Lung (tissue), 12 donors: ENCODE results near the gene METRNL. TPM values are rescaled to one million over a fixed set of nuclear protein-coding genes. Genes with fewer than 3 reads are reported as not detected.

Source experiments
- ATAC-seq: fragments of 200-7000 bp; cut with Tn5 transposase; one replicate; pipeline ENCODE4 v1.9.1; 2020; ENCODE audit warnings: moderate number of reproducible peaks; ENCODE audit not compliant: insufficient read depth, low FRiP score
- DNase-seq, 3 donors: peaks; one replicate each; pipeline ENCODE4 v3.0.0-alpha.2; 2013 to 2017
- H3K27ac ChIP-seq, 2 donors: one replicate each; pipeline ENCODE4 v1.5.1; 2013; ENCODE audit warnings: mild to moderate bottlenecking in 2 of 2, moderate library complexity in 2 of 2, control low read depth in 1 of 2, inconsistent platforms in 1 of 2, low read depth in 1 of 2, low read length in 1 of 2
- H3K27me3 ChIP-seq, 3 donors: one replicate each; pipeline ENCODE4 v1.5.1; 2013; ENCODE audit warnings: low read length in 2 of 3; ENCODE audit not compliant: control insufficient read depth in 3 of 3, insufficient read depth in 3 of 3
- H3K36me3 ChIP-seq, 4 donors: one replicate each; pipeline ENCODE4 v1.5.1; 2013; ENCODE audit warnings: low read length in 4 of 4, mild to moderate bottlenecking in 1 of 4, moderate library complexity in 1 of 4; ENCODE audit not compliant: control insufficient read depth in 4 of 4, insufficient read depth in 4 of 4
- H3K4me1 ChIP-seq, 5 donors: one replicate each; pipeline ENCODE4 v1.5.1; 2013; ENCODE audit warnings: low read length in 5 of 5, mild to moderate bottlenecking in 2 of 5, moderate library complexity in 1 of 5; ENCODE audit not compliant: control insufficient read depth in 5 of 5, insufficient read depth in 5 of 5
- H3K4me3 ChIP-seq: one replicate; pipeline ENCODE4 v1.5.1; 2013; ENCODE audit warnings: mild to moderate bottlenecking, control low read depth, moderate library complexity
- H3K9ac ChIP-seq, 2 donors: one replicate each; pipeline ENCODE4 v1.5.1; 2013; ENCODE audit warnings: low read length in 2 of 2, control low read depth in 1 of 2; ENCODE audit not compliant: insufficient read depth in 1 of 2
- H3K9me3 ChIP-seq, 4 donors: one replicate each; pipeline ENCODE4 v1.5.1; 2013; ENCODE audit warnings: low read length in 3 of 4, mild to moderate bottlenecking in 1 of 4, moderate library complexity in 1 of 4; ENCODE audit not compliant: control insufficient read depth in 4 of 4, insufficient read depth in 3 of 4
- CTCF ChIP-seq: IDR thresholded peaks from 2 replicates; pipeline ENCODE4 v1.5.1; 2012; ENCODE audit warnings: mild to moderate bottlenecking; ENCODE audit errors: control extremely low read depth, extremely low read depth
- WGBS, 2 donors: extraction: QIAGEN DNeasy Blood & Tissue Kit; methylation state at CpG; one replicate each; pipeline ENCODE4 v1.1.7; 2013; 5-methylcytosine and 5-hydroxymethylcytosine counted together
- polyA plus RNA-seq, 2 donors: library from polyadenylated mRNA; stranded (reverse); fragments of 200-250 nt; gene quantifications; one replicate each; pipeline ENCODE4 v1.2.1, GENCODE V29; 2013
- total RNA-seq, 2 donors: library from RNA; depleted of rRNA in 1 of 2; stranded (reverse); fragments of >200 nt in 1 of 2; gene quantifications; one replicate each; pipeline ENCODE4 v1.2.1, GENCODE V29; 2014 to 2021
- donor health status: control.
- donor health status: control.
- donor health status: Bipolar disorder and iron deficiency.
- donor health status: healthy.
- donor health status: DM: yes; HTN: yes; CAD: no.

Gene METRNL
- total and polyA plus RNA-seq, 4 donors = 48.2 to 181 (median 65.0) TPM

- H3K4me3 ChIP-seq = no peak overlapping the region
- peak in 1 of 3 donors; percentile 8 for DNase-seq
- H3K4me1 ChIP-seq = no peaks in the 10 kb centered on the region
- no peak for TF ChIP-seq CTCF
- no peak for ATAC-seq
- WGBS, 2 donors = 94% methylated on average over 6 to 14 of the region's 14 CpGs
- H3K9me3 ChIP-seq = no peaks in the 10 kb centered on the region
- no peak overlapping the region for H3K9ac ChIP-seq
- no peak overlapping the region for H3K27ac ChIP-seq
- H3K36me3 ChIP-seq = no peaks in the 10 kb centered on the region
- H3K27me3 ChIP-seq = no peaks in the 10 kb centered on the region
Observed at GRCh38 chr17:83135692-83136091, 56.3 kb downstream of the METRNL start.

GRCh38 chr17:83136156-83136555 lies 56.7 kb downstream of the METRNL start:
- no peaks in the 10 kb centered on the region for H3K27me3 ChIP-seq
- H3K36me3 ChIP-seq = no peaks in the 10 kb centered on the region
- H3K9me3 ChIP-seq = no peaks in the 10 kb centered on the region
- no peak overlapping the region for H3K27ac ChIP-seq
- no peak overlapping the region for H3K4me3 ChIP-seq
- ATAC-seq = no peak
- no peak overlapping the region for H3K9ac ChIP-seq
- 86 to 95% methylated on average over 13 of the region's 13 CpGs for WGBS, 2 donors
- no peaks in the 10 kb centered on the region for H3K4me1 ChIP-seq
- peak in 1 of 3 donors; percentile 4 for DNase-seq
- no peak for TF ChIP-seq CTCF

GRCh38 chr17:83136931-83137330 lies 57.5 kb downstream of the METRNL start:
- Histone ChIP-seq H3K36me3 (no peaks in the 10 kb centered on the region), H3K4me3 (no peak overlapping the region), H3K9me3 (no peaks in the 10 kb centered on the region), H3K9ac (no peak overlapping the region), H3K4me1 (no peaks in the 10 kb centered on the region), H3K27me3 (no peaks in the 10 kb centered on the region), H3K27ac (no peak overlapping the region)
- DNase-seq (no peak), ATAC-seq (no peak)
- TF ChIP-seq CTCF = no peak
- 86 to 90% methylated on average over 16 of the region's 16 CpGs for WGBS, 2 donors

- Histone ChIP-seq H3K36me3 (no peaks in the 10 kb centered on the region), H3K4me1 (no peaks in the 10 kb centered on the region), H3K9me3 (no peaks in the 10 kb centered on the region), H3K4me3 (no peak overlapping the region), H3K27me3 (no peaks in the 10 kb centered on the region), H3K9ac (no peak overlapping the region), H3K27ac (no peak overlapping the region)
- ATAC-seq (no peak), DNase-seq (peak in 1 of 3 donors; percentile 6)
- no peak for TF ChIP-seq CTCF
- WGBS, 2 donors = 79 to 82% methylated on average over 9 of the region's 9 CpGs
Observed at GRCh38 chr17:83137523-83137922, 58.1 kb downstream of the METRNL start.
